ENCODE data around the gene YJEFN3. TPM values are rescaled to one million over a fixed set of nuclear protein-coding genes. Genes with fewer than 3 reads are reported as not detected.

YJEFN3 gene
- polyA plus RNA-seq, 3 donors = 3.3 to 5.3 (median 4.1) TPM

DNA sequence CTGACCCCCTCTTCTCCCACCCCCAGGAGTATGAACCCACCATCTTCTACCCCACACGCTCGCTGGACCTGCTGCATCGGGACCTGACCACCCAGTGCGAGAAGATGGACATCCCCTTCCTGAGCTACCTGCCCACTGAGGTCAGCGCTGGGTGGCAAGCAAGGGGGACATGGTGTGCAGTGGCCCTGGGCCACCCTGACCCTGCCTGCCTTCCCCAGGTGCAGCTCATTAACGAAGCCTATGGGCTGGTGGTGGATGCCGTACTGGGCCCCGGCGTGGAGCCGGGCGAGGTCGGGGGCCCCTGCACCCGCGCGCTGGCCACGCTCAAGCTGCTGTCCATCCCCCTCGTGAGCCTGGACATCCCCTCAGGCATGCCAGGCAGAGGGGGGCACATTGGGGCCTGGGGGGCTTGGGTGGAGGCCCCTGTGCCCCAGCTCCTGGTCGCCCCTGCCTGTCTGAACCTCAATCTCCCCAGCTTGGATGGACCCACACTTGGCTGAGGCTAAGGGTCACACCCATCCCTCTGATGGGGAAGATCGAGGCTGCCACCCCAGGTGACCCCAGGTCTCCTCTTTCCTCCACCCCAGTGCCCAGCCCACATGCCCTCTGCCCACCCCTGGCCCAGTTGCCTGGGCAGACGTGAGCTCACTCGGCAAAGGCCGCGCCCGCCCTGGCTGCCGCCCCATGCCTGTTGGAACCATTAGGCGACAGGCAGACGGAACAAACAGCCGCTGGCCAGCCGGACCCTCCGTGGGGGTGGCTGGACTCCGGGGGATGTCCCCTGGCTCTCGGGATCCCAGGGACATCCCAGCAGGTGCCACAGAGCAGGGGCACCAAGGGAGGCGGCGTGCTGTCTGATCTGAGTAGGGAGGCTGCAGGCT lies 6.8 kb downstream of the YJEFN3 start:
- DNase-seq (ENCODE audit: low read depth in 3 of 3, low spot score in 2 of 3) = no peak

DNA sequence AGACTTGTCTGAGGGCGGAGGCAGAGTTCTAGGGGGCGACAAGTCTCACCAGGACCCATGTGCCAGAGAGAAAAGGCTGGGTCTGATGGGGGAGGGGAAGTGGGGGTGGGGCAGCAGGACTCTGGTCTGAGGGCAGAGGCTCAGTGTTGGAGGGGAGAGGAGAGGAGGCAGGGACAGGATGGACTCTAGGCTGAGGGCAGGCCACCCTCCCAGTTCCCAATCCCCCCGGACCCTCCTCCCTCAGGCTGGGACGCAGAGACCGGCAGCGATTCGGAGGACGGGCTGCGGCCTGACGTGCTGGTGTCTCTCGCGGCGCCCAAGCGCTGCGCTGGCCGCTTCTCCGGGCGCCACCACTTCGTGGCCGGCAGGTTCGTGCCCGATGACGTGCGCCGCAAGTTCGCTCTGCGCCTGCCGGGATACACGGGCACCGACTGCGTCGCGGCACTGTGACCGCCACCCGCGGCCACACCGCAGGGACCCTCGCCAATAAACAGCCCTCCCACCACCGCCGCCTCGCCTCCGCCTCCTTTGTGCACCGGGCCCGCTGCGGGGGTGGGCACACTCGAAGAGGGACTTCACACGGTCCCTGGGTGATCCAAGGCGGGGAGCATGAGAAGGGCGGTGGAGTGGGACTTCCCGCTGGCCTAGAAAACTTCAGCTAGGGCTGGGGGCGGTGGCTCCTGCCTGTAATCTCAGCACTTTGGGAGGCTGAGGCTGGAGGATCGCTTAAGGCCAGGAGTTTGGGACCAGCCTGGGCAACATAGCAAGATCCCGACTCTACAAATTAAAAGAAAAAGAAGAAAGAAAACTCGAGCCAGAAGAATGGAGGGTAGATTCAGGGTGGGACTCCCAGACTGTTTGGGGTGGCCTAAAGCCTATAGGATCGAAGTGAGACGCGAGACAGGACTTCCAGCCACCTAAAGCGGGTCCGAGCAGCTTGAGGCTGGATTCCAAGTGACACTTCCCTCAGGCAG lies 8.7 kb downstream of the YJEFN3 start:
- DNase-seq (ENCODE audit: low read depth in 3 of 3, low spot score in 2 of 3) = no peak

DNA sequence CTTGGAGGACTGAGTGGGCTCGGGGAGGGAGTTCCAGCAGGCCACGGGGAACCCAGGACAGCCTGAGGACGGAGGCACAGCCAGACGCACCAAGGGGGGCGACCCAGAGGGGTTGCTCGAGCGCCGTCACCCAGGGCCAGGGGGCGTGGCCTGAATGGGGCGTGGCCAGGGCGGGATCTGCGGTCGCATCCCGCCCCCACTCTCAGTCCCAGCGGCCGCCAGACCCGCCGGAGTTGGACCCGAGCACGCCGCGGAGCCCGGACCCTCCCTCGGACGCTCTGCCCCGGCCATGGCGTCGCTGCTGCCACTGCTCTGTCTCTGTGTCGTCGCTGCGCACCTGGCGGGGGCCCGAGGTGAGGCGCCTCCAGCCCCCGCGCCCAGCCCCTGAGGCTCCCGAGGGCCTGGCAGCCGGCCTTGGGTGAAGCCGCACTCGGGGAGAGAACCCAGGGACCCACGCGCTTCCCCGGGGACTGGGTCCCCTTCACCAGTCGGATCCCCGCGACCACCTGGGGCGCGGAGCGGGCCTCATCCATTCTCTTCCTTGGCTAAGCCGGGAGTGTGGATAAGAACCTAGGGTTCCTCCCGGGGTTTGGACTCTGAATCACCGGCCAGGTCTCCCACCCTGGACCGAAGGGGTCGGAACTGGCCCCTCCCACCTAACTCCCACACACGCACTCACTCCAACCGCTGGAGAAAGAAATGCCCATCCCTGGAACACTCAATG lies 9.5 kb downstream of the YJEFN3 start, which contains the start of gene CILP2:
CILP2 (plus strand) TSS at position 205 of the 724 bp plus-strand sequence; CDS start at position 290, 85 bp downstream.
- no peak for DNase-seq (ENCODE audit: low read depth in 3 of 3, low spot score in 2 of 3)

DNA sequence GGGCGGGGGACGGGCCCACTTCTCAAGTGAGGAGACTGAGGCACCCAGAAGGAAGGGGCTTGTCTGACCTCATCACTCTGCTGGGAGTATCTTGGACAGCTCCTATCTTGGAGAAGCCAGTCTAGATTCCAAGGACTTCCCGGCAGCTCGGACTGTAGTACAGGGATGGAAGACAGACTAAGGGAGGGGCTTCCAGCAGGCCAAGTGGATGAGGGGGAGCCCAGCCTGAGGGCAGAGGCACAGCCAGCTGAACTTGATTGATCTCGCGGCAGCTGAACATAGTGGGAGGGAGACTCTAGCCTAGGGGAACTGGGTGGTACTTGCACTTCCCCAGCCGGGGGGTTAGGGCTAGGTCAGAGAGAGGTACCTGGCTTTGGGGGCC lies 10.1 kb downstream of the YJEFN3 start:
- no peak for DNase-seq (ENCODE audit: low read depth in 3 of 3, low spot score in 2 of 3)

DNA sequence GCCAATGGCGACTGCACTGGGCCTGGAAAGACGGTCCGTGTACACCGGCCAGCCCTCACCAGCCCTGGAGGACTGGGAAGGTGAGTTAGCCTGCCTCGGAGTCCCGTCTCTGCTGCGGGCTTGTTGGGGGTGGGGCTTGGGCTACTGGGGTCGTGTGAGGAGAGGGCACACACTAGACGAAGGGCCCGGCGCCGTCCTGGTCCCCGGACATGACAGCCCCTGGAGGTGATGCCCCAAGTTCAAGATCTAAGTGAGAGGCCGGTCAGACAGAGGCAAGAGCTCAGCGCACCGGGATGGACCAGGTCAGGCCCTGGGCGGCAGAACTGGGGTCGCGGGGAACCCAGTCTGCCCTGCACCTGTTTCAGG lies 11.0 kb downstream of the YJEFN3 start:
- DNase-seq (ENCODE audit: low read depth in 3 of 3, low spot score in 2 of 3) = no peak

DNA sequence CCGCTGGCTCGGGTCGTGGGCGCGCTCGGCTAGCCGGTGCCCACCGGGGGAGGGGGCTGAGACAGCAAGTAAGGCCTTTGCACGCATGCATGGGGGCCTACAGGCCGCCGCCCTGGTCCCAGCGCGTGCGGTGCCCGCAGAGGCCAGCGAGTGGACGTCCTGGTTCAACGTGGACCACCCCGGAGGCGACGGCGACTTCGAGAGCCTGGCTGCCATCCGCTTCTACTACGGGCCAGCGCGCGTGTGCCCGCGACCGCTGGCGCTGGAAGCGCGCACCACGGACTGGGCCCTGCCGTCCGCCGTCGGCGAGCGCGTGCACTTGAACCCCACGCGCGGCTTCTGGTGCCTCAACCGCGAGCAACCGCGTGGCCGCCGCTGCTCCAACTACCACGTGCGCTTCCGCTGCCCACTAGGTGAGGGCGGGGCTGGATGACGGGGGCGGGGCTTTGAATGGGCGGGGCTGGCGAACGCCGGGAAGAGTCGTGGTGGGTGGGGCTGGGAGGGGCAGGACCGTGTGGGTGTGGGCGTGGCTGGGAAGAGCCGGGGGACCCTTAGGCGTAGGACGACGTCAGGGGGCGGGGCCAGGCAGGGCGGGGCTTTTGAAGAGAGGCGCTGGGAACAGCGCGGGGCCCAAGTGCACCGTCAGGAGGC lies 11.5 kb downstream of the YJEFN3 start:
- no peak for DNase-seq (ENCODE audit: low read depth in 3 of 3, low spot score in 2 of 3)

DNA sequence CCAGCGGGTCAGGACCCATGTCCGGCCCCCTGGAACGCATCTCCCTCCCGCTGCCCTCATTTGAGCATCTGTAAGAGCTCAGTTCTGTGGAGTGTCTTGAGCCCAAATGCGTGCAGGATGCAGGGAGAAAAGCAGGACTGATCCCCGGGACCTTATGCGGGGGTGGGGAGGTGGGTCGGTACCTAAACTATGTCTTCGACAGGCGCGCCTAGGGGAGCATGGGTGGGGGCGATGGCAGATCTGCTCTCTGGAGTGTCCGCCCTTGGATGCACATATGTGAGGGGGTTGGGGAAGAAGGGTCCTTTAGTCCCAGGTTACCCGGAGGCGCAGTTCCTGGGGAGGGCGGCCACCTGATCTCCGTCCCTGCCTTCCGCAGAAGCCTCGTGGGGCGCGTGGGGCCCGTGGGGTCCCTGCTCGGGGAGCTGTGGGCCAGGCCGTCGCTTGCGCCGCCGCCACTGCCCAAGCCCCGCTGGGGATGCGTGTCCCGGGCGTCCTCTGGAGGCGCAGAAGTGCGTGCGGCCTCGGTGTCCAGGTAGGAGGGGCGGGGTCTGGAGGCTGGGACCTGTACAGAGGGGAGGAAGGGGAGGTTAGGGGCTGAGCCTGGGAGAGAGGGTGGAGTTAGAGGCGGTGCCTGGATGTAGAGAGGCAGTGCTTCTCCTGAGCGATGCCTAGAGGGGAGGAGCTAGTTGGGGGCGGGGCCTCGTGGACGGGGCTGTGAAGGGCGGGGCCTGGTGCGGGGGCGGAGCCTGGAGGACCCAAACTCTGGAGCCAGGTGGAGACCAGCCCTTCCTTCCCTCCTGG lies 12.2 kb downstream of the YJEFN3 start:
- no peak for DNase-seq (ENCODE audit: low read depth in 3 of 3, low spot score in 2 of 3)

DNA sequence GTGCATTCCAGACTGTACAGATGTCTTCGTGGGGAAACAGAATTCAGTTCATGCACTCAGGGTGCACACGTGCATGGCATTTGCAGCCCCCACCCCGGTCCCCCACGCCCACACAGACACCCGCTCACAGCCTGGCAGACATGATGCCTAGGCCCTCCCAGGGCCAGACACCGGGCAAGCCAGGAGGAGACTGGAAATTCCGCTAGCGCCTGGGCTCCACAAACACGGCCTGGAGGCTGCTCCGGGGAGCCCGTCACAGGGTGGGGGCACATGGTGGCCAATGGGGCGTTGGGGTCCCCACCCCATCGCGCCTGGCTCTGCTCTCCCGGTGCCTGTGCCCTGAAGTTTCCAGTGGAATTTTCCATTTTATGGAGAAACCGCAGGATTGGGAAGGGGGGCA lies 12.9 kb downstream of the YJEFN3 start:
- no peak for DNase-seq (ENCODE audit: low read depth in 3 of 3, low spot score in 2 of 3)

DNA sequence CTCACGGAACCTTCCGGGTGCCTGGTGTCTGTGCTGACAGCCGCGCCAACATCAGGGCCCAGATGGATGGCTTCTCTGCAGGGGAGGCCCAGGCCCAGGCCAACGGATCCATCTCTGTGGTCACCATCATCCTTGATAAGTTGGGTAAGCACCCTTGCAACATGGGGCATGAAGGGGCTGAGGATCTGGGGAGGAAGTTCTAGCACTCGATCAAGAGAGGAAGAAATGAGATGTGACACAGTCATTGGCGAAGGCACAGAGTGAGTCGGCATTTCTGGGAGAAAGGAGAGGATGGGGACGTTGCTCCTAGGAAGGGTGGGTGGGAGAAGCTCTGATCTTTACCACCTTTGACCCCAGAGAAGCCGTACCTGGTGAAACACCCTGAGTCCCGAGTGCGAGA lies 13.8 kb downstream of the YJEFN3 start:
- no peak for DNase-seq (ENCODE audit: low read depth in 3 of 3, low spot score in 2 of 3)

DNA sequence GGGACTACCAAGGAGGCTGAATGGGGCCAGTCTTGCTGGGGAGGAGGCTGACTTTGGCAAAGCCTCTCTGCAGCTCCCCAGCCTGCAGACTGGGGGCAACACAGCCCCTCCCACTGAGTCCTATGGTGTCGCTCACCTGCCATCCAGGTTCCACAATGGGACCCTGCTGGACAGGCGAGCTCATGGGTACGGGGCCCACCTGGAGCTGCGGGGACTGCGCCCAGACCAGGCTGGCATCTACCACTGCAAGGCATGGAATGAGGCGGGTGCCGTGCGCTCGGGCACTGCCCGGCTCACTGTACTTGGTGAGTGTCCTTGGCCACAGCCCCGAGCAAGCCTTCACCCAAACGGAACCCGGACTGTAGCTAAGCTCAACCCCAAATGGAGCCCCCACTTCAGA lies 14.4 kb downstream of the YJEFN3 start:
- DNase-seq (ENCODE audit: low read depth in 3 of 3, low spot score in 2 of 3) = no peak

DNA sequence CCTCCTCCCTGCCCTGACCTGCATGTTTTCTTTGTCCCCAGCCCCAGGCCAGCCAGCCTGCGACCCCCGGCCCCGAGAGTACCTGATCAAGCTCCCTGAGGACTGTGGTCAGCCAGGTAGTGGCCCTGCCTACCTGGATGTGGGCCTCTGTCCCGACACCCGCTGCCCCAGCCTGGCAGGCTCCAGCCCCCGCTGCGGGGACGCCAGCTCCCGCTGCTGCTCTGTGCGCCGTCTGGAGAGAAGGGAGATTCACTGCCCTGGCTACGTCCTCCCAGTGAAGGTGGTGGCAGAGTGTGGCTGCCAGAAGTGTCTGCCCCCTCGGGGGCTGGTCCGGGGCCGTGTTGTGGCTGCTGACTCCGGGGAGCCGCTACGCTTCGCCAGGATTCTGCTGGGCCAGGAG lies 14.9 kb downstream of the YJEFN3 start:
- no peak for DNase-seq (ENCODE audit: low read depth in 3 of 3, low spot score in 2 of 3)

DNA sequence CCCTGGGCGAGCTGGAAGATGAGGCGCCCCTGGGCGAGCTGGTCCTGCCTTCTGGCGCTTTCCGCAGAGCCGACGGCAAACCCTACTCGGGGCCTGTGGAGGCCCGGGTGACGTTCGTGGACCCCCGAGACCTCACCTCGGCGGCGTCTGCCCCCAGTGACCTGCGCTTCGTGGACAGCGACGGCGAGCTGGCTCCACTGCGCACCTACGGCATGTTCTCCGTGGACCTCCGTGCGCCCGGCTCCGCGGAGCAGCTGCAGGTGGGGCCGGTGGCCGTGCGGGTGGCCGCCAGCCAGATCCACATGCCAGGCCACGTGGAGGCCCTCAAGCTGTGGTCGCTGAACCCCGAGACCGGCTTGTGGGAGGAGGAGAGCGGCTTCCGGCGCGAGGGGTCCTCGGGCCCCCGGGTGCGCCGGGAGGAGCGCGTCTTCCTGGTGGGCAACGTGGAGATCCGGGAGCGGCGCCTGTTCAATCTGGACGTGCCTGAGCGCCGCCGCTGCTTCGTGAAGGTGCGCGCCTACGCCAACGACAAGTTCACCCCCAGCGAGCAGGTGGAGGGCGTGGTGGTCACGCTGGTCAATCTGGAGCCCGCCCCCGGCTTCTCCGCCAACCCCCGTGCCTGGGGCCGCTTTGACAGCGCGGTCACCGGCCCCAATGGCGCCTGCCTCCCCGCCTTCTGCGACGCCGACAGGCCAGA lies 15.7 kb downstream of the YJEFN3 start:
- no peak for DNase-seq (ENCODE audit: low read depth in 3 of 3, low spot score in 2 of 3)

DNA sequence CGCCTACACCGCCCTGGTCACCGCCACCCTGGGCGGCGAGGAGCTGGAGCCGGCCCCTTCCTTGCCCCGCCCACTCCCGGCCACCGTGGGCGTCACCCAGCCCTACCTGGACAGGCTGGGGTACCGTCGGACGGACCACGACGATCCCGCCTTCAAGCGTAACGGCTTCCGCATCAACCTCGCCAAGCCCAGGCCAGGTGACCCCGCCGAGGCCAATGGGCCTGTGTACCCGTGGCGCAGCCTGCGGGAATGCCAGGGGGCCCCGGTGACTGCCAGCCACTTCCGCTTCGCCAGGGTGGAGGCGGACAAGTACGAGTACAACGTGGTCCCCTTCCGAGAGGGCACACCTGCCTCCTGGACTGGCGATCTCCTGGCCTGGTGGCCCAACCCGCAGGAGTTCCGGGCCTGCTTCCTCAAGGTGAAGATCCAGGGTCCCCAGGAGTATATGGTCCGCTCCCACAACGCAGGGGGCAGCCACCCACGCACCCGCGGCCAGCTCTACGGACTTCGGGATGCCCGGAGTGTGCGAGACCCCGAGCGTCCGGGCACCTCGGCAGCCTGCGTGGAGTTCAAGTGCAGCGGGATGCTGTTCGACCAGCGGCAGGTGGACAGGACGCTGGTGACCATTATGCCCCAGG lies 16.4 kb downstream of the YJEFN3 start:
- no peak for DNase-seq (ENCODE audit: low read depth in 3 of 3, low spot score in 2 of 3)

DNA sequence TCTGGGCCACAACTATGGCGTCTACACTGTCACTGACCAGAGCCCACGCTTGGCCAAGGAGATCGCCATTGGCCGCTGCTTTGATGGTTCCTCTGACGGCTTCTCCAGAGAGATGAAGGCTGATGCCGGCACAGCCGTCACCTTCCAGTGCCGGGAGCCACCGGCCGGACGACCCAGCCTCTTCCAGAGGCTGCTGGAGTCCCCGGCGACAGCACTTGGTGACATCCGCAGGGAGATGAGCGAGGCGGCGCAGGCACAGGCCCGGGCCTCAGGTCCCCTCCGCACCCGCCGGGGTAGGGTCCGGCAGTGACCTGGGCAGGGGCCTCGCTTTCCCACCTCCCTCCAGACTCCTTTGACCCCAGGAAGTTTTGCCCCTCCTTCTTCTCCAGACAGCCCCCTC lies 17.0 kb downstream of the YJEFN3 start:
- no peak for DNase-seq (ENCODE audit: low read depth in 3 of 3, low spot score in 2 of 3)

DNA sequence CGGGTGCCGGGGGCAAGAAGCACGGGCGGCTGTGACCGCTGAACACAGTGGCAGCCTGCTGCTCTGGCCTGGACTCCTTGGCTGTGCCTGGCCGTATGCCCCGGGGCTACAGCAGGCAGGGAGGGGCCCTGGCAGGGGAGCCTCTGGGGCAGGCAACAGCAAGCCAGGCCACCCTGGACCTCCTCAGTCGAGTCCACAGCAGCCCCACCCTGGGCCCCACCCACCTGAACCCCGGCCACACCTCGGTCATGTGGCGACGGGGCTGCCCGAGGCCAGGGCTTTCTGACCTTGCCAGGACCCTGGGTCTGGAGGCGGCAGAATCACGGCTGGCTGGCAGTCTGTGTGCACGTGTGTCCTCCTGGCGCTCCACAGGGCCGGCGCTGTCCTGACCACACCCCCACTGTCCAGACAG lies 18.0 kb downstream of the YJEFN3 start:
- DNase-seq (ENCODE audit: low read depth in 3 of 3, low spot score in 2 of 3) = no peak

DNA sequence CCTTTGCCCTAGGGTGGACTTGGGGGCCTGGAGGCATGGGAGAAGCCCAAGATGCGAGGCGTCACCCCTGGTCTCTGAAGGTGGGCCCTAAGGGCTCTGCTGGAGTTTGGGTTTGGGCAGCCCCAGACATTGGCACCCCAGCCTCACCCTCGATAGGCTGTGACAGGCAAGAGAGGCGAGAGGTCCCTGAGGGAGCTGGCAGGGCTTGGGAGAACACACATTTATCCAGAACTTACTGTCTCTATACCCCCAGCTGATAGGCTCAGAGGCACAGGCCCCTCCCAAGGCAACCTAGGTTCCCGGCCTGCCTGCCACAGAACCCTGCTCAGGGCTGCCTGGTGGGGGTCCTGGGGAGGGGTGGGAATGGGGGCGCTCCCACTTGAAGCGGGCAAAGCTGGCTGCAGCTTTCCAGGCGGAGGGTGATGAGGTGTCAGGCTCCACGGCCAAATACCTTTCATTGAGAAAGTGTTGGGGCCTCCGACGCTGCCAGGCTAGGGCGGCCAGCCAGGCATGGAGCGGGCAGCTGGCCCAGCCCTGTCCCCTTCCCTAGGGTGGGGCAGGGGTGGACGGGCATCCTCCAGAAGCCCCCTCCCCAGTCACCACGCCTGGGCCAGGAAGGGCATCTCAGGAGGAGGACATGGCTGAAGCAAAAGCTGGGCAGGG lies 19.1 kb downstream of the YJEFN3 start:
- no peak for DNase-seq (ENCODE audit: low read depth in 3 of 3, low spot score in 2 of 3)

DNA sequence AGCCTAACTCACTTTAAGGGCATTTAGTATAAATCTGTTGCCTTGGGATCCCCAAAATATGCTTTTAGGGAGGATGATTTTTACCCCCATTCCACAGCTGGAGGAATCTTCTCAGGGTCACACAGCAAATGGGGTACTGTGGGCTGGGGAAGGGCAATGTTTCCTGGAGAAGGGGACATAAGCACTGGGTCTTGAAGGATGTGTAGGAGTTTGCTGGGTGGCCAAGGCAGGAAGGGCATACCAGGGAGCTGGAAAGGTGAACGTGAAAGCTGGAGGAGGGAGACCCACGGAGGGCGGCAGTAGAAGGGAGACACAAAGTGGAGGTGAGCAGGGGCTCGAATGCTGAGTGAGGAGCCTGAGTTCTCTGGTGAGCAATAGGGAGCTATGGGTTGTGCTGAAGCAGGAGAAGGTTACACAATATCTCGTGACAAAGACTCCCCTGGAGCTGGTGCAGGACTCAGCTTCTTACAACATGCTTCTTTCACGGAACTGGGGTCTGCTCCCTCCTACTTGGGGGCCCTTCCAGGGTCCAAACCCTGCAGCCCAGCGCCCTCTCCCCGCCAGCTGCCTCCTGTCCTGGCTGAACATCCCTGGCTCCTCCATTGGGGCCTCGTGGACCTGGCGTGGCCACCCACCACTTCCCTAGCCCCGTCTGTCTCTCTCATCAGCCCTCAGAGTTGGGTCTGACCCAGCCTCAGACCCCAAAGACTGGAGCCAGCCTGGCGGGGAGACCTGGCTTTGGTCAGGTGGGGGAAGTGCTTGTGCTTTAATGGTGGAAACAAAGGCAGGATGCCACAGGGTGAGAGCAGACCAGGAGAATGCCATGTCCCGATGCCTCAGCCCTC lies 20.4 kb downstream of the YJEFN3 start:
- DNase-seq (ENCODE audit: low read depth in 3 of 3, low spot score in 2 of 3) = no peak
